Mononuclear cell (primary cell): ENCODE results near the gene DCAF7. TPM values are rescaled to one million over a fixed set of nuclear protein-coding genes. Genes with fewer than 3 reads are reported as not detected.

ENCODE experiments used
- H3K27me3 ChIP-seq: 2 replicates; pipeline ENCODE4 v1.6.0; 2011; ENCODE audit warnings: low read length, control low read depth; ENCODE audit not compliant: insufficient read depth
- H3K4me1 ChIP-seq: 2 replicates; pipeline ENCODE4 v1.5.1; 2011; ENCODE audit warnings: mild to moderate bottlenecking, low read length, control low read depth; ENCODE audit not compliant: insufficient read depth
- H3K4me3 ChIP-seq: 2 replicates; pipeline ENCODE4 v1.5.1; 2011; ENCODE audit warnings: mild to moderate bottlenecking, low read length, moderate library complexity
- H3K9me3 ChIP-seq: 2 replicates; pipeline ENCODE4 v1.5.1; 2011; ENCODE audit warnings: low read depth, mild to moderate bottlenecking, control low read depth, low read length
- total RNA-seq: library from RNA; depleted of rRNA; stranded (reverse); fragments of >200 nt; gene quantifications from one replicate; pipeline ENCODE4 v1.2.3, GENCODE V29; 2012

The DCAF7 gene
- total RNA-seq, 1 donor, result 5.4 TPM

- Histone ChIP-seq H3K9me3 (no peaks in the 10 kb centered on the region), H3K4me1 (peaks cover 48% of the 10 kb centered on the region), H3K27me3 (no peaks in the 10 kb centered on the region)
Observed at GRCh38 chr17:63635787-63636186, 85.5 kb downstream of the DCAF7 start.

GRCh38 chr17:63639125-63639524 lies 88.8 kb downstream of the DCAF7 start:
- no peak overlapping the region for H3K4me3 ChIP-seq
- H3K4me1 ChIP-seq, result peaks cover 74% of the 10 kb centered on the region
- no peaks in the 10 kb centered on the region for H3K9me3 ChIP-seq
- H3K27me3 ChIP-seq, result no peaks in the 10 kb centered on the region

More at GRCh38 chr17:63635787-63636186, 85.5 kb downstream of the DCAF7 start:
- no peak overlapping the region for H3K4me3 ChIP-seq

GRCh38 chr17:63640038-63640437 lies 89.8 kb downstream of the DCAF7 start:
- Histone ChIP-seq H3K4me3 (no peak overlapping the region), H3K9me3 (no peaks in the 10 kb centered on the region), H3K4me1 (peaks cover 74% of the 10 kb centered on the region), H3K27me3 (no peaks in the 10 kb centered on the region)

- Histone ChIP-seq H3K9me3 (no peaks in the 10 kb centered on the region), H3K4me3 (no peak overlapping the region), H3K27me3 (no peaks in the 10 kb centered on the region)
Observed at GRCh38 chr17:63641692-63642448, 91.6 kb downstream of the DCAF7 start.

More at GRCh38 chr17:63641692-63642448, 91.6 kb downstream of the DCAF7 start:
- peaks cover 82% of the 10 kb centered on the region for H3K4me1 ChIP-seq

Other genes starting within 250 kb of the DCAF7 start
- gene CYB561, start 104.2 kb upstream of the DCAF7 start, total RNA-seq, result 5.1 TPM
- 1.3 TPM for gene ACE, start 73.4 kb upstream of the DCAF7 start, total RNA-seq
- not detected for gene KCNH6, start 27.1 kb upstream of the DCAF7 start, total RNA-seq
- gene TACO1, start 50.4 kb downstream of the DCAF7 start, total RNA-seq, result 15.3 TPM
- gene MAP3K3, start 71.9 kb downstream of the DCAF7 start, total RNA-seq, result 120 TPM
- 274 TPM for gene LIMD2, start 149.6 kb downstream of the DCAF7 start, total RNA-seq
- 37.7 TPM for gene STRADA, start 191.3 kb downstream of the DCAF7 start, total RNA-seq
- 38.9 TPM for gene CCDC47, start 223.1 kb downstream of the DCAF7 start, total RNA-seq
- 112 TPM for gene DDX42, start 223.7 kb downstream of the DCAF7 start, total RNA-seq